ENCODE data around the gene TUBB6.

Gene TUBB6

DNA sequence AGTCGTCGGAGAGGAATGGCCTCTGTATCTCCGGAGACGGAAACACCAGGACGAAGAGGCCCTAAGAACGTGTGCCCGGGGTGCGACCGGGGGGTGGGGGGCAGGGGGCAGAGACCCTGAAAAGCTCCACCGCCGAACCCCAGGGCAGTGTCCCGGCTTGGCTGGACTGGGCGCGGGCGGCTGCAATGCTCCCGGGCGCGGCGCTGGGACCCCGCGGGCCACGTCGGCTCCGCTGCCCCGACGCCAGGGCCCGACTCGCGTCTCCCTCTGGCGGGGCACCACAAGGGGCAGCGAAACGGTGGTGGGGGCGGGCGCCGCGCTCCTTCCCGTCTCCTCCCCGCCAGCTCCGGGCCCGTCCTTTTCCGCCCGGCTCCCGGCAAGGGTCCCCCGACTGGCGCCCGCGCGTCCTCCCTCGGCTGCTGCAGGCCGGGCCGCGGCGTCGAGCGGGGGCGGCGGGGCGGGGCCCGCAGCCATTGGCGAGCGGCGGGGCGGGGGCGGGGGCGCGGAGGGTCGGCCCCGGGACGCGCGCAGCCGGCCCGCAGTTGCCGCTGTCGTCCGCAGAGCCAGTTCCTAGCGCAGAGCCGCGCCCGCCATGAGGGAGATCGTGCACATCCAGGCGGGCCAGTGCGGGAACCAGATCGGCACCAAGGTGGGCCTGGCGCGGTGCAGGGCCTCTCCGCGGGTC lies at the start of gene TUBB6:
TSS of gene TUBB6 (plus strand) at position 541 of the 685 bp plus-strand sequence. CDS start at position 593, 52 bp downstream.
- DNase-seq (ENCODE audit: low spot score): peak; percentile 94

DNA sequence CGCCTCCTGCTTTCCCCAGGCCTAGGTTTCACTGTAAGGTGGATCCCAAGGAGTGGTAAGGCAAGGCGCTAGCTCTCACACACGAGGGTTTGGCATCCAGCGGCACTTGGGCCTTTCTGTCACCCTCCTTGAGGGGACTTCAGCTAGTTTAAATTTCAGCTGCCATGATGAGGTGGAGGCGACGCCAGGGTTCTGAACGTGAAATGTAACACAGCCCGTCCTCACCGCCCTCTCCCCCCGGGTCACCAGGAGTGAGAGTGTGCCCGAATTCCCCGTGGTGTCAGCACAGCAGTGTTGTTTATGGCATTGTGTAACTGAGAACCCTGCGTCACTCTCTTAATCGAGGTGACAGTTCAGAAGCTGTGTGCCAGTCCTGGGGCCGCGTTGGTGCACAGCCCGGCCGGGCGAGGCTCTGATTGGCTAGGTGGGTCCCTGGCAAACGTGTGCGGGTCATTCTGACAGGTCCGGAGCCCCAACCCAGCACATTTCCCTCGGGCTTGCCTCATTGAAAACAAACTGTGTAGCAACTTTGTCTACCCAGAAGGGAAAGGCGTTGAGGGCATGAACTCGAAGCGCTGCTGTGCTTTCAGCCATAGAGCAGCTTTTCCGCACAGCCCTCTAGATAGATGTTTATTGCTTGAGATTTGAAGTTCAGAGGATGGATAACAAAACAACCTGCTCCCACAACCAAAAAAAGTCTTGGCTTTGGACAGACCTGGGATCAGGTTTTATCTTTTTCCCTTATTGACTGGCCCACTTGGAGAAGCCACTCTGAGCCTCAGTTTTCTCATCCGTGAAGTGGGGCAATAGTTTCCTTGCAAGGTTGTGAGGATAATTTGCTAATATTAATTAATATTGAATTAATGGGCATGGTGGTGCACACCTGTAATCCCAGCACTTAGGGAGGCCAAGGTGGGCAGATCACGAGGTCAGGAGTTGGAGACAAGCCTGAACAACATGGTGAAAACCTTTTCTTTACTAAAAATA lies 49.0 kb upstream of the TUBB6 start:
- DNase-seq (ENCODE audit: low spot score): no peak

DNA sequence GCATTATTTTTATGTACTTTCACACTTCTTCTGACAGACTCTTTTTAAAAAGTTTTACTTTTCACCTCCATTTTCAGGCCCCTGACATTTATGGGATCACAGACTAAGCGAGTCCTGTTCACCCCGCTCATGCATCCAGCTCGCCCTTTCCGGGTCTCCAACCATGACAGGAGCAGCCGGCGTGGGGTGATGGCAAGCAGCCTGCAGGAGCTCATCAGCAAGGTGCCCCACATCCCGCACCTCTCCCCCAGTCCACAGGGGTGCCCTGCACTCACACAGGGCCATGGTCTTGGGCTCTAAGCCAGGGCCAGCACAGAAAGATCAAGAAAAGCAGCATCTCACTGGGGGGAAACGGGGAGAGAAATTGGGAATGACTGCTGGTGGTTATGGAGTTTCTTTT lies 45.3 kb upstream of the TUBB6 start:
- no peak for DNase-seq (ENCODE audit: low spot score)

DNA sequence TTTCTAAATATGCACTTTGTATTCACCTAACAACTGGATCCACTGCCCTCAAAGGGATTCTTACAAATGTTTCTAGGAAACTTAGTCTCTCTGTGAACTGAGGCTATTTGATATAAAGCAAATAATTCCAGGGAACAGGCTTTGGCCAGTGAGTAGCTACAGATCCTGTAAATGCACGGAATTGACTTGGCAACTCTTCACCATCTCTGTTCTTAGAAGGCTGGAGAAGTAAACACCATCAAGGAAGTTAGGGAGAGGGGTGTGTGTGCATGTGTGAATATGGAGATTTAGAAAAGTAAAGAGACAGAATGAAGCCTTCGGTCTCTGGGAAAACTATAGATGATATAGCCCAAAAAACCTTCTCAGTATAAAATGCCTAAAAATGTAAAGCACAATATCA lies 43.2 kb upstream of the TUBB6 start:
- no peak for DNase-seq (ENCODE audit: low spot score)

DNA sequence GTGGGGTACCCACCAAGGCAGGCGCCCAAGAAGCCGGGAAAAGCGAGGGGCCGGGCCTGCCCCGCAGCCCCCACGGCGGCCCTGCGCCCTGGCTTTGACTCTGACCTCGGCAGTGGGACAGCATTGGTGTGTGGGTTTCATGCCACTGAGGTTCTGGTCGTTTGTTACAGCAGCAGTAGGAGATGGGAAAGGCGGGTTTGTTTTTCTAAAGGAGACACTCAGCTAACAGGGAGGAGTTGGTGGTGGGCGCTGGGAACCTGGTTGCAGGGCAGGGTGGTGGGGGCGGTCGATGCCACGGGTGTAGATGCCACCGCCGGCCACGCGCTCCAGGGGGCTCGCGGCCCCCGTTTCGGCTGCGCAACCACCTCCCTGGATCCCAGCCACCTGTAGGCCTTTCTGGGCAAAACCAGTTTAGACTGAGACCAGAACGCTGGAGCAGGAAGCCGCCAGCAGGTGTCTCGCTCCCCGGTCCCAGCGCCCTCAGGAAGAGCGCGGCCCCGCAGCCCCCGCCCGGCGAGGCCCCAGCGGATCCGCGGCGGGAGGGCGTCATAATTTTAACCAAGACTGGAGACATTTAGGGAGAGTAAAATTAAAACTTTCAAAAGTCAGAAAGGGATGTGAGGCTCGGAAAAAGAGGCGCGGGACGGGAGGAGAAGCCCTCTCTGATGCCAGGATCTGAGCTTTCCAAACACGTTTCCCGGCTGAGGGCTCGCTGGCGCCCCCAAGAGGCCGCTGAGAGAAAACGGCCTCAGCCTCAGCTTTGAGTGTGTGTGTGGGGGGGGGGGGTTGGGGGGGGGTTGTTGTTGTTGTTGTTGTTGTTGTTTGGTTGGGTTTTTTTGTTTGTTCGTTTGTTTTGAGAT lies 36.4 kb upstream of the TUBB6 start:
- peak; percentile 85 for DNase-seq (ENCODE audit: low spot score)

DNA sequence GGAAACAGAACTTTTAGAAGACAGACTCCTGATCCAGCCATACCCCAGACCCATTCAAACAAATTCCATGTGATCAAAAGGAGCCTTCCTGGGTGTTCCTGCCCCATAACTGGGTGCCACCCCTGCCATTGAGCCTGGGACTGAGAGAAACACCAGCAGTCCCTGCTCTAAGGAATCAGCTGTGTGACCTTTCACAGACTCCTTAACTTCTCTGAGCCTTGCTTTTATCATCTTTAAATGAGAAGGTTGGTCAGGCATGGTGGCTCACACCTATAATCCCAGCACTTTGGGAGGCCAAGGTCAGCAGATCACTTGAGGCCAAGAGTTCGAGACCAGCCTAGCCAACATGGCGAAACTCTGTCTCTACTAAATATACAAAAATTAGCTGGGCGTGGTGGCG lies 33.2 kb upstream of the TUBB6 start:
- no peak for DNase-seq (ENCODE audit: low spot score)

DNA sequence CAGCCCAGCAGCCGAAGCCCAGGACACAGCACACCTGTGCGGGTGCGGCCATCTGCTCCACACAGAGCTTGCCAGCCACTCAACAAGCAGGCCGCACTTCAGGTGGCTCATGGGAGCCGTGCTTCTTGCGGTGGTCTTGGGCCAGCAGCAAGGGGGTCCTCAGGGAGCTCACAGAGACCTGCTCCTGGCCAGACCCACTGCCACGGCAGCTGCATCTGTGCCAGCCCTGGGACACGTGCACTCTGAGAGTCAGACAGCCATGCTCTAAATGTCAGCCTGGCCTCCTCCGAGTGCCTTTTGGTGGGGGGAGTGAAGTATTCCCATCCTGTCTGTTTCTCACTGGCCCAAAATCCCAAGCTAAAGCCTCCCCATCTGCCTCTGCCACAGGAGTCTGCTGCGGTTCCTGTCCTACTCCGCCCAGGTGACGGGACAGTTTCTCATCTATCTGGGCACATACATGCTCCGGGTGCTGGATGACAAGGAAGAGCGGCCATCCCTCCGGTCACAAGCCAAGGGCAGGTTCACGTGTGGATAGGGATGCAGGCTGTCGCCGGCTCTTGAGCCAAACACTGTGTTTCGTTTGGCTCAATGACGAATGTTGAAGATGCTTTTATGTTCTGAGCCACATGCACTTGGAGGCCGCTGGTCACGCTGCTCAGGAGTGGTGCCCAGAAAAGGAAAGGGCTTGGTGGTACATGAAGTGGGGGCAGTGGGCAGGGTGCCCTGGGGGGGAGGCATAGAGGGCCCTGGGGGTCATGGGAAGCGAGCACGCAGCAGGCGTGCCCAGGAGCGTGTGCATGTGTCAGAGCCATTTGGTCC lies 31.1 kb upstream of the TUBB6 start:
- DNase-seq (ENCODE audit: low spot score): no peak

DNA sequence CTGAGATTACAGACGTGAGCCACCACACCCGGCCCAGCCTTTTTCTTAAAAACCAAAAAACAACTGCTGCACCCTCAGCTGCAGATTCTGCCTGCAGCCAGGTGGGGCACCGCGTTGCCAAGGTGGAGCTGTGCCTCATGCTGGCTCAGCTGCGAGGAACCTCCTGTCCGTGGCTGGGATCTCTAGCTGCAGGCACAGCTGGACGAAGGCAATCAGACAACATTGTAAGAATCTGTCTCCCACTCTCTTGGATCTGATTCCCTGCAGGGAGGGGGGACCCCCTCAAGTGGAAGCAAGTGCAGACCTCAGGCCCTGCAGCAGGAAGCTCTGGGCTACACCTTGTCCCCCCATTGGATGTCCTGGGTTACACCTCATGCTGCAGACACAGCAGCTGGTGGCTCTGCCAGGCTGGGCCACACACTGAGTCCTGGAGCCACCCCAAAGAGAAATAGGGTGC lies 29.8 kb upstream of the TUBB6 start:
- DNase-seq (ENCODE audit: low spot score): peak; percentile 50

DNA sequence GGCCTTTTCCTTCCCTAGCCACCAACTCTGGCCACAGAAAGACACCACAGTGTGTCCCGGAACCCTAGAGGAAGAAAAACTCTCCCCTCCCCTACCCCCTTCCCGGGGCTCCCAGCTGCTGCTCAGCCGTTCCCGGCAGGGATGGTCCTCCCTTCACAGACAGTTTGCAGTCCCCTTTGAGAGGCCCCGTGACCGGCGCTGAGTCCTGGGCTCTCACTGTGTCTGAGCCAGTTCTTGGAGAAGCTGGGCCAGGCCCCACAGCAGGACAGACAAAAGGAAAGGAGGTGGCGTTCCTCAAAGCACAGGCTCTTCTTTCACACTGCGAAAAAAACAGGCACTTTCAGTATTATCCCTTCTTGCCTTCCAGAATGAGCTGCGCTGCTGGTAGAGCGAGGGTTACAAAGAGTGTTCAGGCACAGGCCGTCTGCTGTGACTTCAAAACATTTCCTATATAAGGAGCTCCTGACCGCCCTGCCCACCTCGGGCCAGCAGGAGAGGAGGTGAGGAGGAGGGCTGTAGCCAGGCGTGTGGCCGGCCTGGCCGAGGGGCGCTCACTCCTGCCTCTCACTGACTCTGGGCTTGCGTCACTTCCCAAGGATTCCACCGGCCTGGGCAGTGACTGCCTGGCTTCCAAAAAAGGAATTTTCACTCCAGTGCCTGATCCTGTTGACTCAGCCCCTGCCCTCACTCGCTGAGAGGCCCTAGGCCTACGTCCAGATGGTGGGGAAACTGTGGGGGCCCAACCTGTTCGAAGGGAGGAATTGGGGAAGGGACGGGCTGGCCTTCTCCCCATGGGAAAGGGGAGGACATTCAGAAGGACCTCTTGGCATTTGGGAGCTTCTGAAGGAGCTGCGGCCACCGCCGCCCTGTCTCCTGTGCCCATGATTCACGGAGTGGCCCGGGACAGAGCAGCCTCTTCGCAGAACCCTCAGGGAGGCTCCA lies 29.0 kb upstream of the TUBB6 start:
- DNase-seq (ENCODE audit: low spot score): peak; percentile 89

DNA sequence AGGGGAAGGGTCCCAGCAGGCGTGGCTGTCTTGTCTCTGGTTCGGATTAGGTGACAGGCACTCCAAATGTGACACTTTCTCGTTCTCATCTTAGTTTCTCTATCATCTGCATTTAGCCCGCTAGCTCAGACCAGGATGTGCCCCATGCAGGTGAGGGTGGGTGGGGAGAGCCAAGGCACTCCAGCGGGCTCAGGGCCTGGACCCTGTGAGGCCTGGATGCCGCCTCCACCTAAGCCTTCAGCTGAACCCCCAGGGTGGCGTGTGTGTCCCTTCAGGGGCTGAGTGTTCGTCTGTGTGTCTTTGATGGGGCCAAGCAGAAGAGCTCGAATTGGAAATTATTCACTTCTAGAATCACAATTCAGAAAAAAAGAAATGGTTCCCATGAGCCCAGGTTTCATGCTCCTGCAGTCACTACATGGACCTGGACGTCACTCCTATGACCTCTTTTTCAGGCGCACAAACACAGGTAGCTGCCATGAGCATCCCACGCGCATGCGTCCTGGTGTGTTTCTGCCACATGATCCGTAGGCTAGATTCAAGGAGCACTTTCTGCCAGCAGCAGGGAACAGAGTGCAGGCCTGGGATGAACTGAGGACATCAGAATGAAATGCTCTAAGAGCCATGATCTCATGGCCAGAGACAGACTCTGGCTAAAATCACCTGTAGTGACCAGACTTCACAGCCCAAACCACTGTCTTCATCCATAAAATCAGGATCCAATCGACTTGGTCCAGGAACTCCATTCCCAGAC lies 28.1 kb upstream of the TUBB6 start:
- DNase-seq (ENCODE audit: low spot score): no peak

DNA sequence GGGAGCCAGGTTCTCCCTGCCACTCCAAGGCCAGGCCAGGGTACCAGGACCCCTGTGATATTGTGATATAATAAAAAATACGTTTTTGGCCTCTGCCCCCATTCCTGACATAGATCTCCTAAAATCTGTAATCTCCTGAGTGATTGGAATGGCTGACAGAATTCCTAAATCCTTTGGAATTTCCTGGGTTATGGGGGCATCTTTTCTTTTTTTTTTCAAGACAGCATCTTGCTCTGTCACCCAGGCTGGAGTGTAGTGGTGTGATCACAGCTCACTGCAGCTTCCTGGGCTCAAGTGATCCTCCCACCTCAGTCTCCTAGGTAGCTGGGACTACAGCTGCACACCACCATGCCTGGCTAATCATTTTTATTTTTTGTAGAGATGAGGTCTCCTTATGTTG lies 26.2 kb upstream of the TUBB6 start:
- no peak for DNase-seq (ENCODE audit: low spot score)

DNA sequence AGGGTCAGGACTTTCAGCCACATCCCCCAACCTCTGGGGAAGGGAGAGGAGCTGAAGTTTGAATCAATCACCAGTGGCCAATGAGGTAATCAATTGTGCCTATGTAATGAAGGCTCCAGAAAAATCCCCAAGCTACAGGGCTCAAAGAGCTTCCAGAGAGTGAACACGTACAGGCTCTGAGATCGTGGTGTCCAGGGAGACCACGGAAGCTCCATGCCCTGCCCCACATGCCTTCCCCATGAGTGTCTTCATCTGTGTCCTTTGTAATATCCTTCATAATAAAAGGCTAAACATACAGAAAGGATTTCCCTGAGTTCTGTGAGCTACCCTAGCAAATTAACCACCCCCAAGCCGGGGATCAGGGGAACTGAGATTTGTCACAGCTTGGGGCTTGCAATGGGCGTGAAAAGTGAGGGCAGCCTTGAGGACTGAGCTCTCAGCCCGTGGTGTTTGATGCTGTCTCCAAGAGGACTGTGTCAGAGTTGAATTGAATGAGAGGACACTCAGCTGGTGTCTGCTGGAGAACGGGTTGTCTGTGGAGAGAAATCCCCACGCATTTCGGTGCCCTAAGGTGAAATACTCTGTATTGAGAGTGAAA lies 25.5 kb upstream of the TUBB6 start:
- no peak for DNase-seq (ENCODE audit: low spot score)

DNA sequence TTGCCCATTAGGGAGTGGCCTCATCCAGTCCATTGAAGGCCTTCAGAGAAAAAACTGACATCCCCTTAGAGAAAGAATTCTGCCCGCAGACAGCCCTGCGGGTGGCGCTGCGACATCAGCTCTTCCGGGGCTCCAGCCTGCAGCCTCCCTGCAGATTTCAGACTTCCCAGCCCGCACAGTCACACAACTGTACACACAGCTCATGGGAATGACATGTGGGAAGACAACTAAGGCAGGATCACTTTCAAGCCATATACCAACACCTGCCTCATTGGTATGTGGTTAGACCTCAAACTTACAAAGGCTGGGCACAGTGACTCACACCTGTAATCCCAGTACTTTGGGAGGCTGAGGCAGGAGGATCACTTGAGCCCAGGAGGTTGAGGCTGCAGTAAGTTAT lies 24.8 kb upstream of the TUBB6 start:
- peak; percentile 36 for DNase-seq (ENCODE audit: low spot score)

DNA sequence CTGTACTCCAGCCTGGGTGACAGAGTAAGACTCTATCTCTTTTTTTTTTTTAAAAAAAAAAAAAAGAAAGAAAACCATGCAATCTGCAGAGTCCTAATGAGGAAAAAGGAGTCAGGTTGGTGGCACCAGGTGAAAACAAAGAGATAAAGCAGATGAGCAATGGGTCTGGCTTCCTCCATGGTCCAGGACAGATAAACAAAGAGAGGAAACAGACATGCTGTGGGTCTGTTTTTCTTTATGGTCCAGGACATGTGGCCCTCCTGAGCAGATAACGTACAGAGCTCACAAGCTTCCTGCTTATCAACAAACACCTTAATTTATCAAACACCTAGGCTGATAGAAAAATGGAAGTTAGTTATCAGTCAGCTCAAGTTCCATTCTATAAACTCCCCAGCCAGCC lies 24.4 kb upstream of the TUBB6 start:
- no peak for DNase-seq (ENCODE audit: low spot score)

DNA sequence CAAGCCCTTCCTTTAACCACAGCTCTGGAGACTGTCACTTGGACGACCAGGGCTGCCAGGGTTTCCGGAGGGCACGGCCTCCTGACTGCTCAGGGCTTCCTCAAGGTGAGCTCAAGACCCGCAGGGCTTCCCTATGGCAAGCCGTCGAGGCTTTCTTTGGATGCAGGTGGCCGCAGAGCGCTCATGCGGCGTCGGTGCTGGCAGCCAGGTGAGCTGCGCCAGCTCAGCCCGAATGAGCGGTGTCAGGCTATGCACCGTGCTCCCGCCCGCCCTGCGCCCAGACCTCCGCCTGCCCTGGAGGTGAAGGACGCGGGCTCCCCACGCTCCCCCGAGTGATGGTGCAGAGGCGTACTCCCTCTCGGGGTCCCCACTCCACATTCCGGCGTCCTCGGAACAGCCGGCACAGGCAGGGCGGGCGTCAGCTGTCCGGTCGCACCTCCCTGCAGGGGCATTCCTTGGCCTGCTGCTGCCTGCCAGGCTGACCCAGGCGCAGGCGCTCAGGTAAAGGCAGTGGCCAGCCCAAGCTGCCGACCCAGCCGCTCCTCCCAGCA lies 20.8 kb upstream of the TUBB6 start:
- DNase-seq (ENCODE audit: low spot score): peak; percentile 42

DNA sequence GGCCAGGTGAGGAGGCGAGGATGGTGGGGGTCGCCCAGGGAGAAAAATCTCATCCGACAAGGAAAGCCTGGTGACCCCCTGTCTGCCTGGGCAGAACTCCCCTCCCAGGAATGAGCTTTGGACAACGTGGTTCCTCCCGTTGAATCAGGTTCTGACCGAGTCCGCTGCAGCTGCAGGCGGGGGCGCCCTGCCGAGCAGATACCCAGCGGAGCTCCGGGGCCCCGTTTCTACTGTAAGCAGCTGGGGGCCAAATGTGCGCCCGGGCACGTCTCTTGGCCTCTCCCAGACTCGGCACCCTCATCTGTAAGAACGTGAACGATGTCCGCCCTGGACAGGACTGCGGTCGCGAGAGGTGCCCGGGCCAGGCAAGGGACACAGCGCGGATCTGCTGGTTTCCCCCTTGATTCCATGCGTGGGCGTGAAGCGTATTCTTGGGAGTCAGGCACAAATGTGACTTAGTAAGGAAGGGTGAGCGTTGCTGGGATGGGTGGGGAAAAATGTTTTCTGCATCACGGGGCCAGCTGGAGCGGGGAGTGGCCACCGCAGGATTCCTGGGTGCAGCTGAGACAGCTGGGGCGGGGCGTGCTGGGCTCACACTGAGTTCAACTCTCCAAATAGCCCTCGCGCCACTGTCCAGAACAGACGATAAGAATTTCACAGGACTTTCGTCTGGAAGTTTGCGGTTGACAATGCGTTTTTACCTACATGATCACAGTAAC lies 20.2 kb upstream of the TUBB6 start:
- peak; percentile 65 for DNase-seq (ENCODE audit: low spot score)

DNA sequence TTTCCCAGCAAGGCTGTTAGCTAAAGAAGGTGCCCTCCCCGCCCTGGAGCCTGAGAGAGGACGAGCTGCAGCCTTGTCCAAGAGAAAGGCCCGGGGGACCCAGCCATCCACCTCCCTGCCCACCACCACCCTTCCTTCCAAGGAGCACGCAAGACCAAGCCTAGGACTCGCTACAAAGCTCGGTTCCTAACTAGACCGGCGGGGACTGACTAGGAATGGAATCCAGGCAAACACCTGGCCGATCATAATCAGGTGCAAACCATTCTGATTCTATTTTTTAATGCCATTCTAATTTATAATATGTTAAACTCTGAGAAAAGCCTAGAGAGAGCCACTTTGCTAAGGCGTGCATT lies 19.7 kb upstream of the TUBB6 start:
- DNase-seq (ENCODE audit: low spot score): no peak

DNA sequence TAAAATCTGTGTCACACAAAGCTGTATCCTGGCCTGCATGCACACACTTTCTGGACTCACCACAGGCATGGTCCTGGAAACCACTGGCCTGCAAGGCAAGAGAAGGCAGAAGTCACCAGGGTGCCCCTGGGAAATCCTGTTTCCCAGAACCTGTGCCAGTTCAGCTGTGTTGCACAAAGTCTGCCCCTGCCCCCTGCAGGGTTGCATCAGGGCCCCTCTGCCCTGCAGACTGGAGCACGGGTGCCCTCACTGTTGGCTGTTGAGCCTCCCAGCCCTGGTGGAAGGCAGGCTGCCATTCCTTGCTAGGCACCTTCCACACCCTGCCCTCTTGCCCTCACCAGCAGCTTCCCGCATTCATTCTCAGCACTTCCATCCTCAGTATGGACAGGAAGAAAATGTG lies 18.0 kb upstream of the TUBB6 start:
- DNase-seq (ENCODE audit: low spot score): no peak
